ENCODE measurements around the gene ZNF593OS.

DNA sequence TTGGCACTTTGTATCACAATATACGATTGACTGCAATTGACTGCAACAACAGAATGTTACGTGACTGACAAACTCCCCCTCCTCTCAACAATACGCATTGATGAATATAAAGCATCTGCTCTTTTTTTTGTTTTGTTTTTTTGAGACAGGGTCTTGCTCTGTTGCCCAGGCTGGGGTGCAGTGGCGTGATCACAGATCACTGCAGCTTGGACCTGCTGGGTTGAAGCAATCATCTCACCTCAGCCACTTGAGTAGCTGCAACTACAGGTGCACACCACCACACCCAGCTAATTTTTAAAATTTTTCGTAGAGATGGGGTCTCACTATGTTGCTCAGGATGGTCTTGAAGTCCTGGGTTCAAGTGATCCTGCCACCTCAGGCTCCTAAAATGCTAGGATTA is 41.1 kb upstream of the ZNF593OS start:
- TF ChIP-seq POLR2AphosphoS5 (IDR thresholded peaks at IDR 0.05), result no peak
- TF ChIP-seq, protein P1, sequence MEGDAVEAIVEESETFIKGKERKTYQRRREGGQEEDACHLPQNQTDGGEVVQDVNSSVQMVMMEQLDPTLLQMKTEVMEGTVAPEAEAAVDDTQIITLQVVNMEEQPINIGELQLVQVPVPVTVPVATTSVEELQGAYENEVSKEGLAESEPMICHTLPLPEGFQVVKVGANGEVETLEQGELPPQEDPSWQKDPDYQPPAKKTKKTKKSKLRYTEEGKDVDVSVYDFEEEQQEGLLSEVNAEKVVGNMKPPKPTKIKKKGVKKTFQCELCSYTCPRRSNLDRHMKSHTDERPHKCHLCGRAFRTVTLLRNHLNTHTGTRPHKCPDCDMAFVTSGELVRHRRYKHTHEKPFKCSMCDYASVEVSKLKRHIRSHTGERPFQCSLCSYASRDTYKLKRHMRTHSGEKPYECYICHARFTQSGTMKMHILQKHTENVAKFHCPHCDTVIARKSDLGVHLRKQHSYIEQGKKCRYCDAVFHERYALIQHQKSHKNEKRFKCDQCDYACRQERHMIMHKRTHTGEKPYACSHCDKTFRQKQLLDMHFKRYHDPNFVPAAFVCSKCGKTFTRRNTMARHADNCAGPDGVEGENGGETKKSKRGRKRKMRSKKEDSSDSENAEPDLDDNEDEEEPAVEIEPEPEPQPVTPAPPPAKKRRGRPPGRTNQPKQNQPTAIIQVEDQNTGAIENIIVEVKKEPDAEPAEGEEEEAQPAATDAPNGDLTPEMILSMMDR (IDR thresholded peaks at IDR 0.05), result no peak

Data from esophagus muscularis mucosa (tissue), 3 donors.